ENCODE results near the gene PHF21A.

The PHF21A gene

GRCh38 chr11:45933846-45934579 is 187.2 kb downstream of the PHF21A start:
- no peak for DNase-seq (ENCODE audit: low spot score)

GRCh38 chr11:45933131-45933831 is 188.0 kb downstream of the PHF21A start:
- DNase-seq (ENCODE audit: low spot score) = no peak

- DNase-seq (ENCODE audit: low spot score) = no peak
Observed at GRCh38 chr11:45932217-45932616, 189.0 kb downstream of the PHF21A start.

GRCh38 chr11:45931739-45932138 is 189.5 kb downstream of the PHF21A start:
- DNase-seq (ENCODE audit: low spot score) = no peak

- DNase-seq (ENCODE audit: low spot score) = no peak
Observed at GRCh38 chr11:45930951-45931570, 190.2 kb downstream of the PHF21A start.

GRCh38 chr11:45930031-45930794 is 191.0 kb downstream of the PHF21A start:
- no peak for DNase-seq (ENCODE audit: low spot score)

- no peak for DNase-seq (ENCODE audit: low spot score)
Observed at GRCh38 chr11:45929486-45930030, 191.7 kb downstream of the PHF21A start.

- no peak for DNase-seq (ENCODE audit: low spot score)
Observed at GRCh38 chr11:45928535-45929215, 192.6 kb downstream of the PHF21A start.

- no peak for DNase-seq (ENCODE audit: low spot score)
Observed at GRCh38 chr11:45927684-45928413, 193.4 kb downstream of the PHF21A start.

GRCh38 chr11:45927332-45927683 is 193.9 kb downstream of the PHF21A start:
- DNase-seq (ENCODE audit: low spot score) = no peak

- DNase-seq (ENCODE audit: low spot score) = no peak
Observed at GRCh38 chr11:45926536-45927331, 194.5 kb downstream of the PHF21A start.

GRCh38 chr11:45926001-45926401 is 195.3 kb downstream of the PHF21A start:
- DNase-seq (ENCODE audit: low spot score) = no peak

GRCh38 chr11:45925550-45925949 is 195.7 kb downstream of the PHF21A start:
- no peak for DNase-seq (ENCODE audit: low spot score)

GRCh38 chr11:45924927-45925326 is 196.3 kb downstream of the PHF21A start:
- DNase-seq (ENCODE audit: low spot score) = no peak

- no peak for DNase-seq (ENCODE audit: low spot score)
Observed at GRCh38 chr11:45924036-45924915, 197.0 kb downstream of the PHF21A start.

- DNase-seq (ENCODE audit: low spot score) = no peak
Observed at GRCh38 chr11:45922425-45923082, 198.7 kb downstream of the PHF21A start, which contains the start of gene LARGE2. LARGE2 (plus strand) TSS chr11:45922656; CDS start chr11:45922883, 227 bp downstream.

- DNase-seq (ENCODE audit: low spot score) = no peak
Observed at GRCh38 chr11:45921561-45922424, 199.5 kb downstream of the PHF21A start.

Measured in Ammon's horn (tissue), 1 donor.